ENCODE data around the gene PPP1R14D.

- TF ChIP-seq CTCF (IDR thresholded peaks at IDR 0.05; ENCODE audit: extremely low read depth in 1 of 2, insufficient read depth in 1 of 2, low read depth in 1 of 2, low read length in 2 of 2) (no peak), POLR2A (IDR thresholded peaks at IDR 0.05; ENCODE audit: low read depth, low read length) (no peak)
Observed at GRCh38 chr15:40796512-40796911, 32.0 kb downstream of the PPP1R14D start.

All from endothelial cell of umbilical vein (primary cell).